GM19035 (cell line): Measurements from ENCODE around the gene NECAB3.

Experiments used
- ATAC-seq: cut with Tn5 transposase; IDR thresholded peaks from one replicate; pipeline ENCODE4 v1.9.1; 2021; ENCODE audit not compliant: unreplicated experiment

Gene NECAB3

GRCh38 chr20:33677991-33678702 lies 3.9 kb upstream of the NECAB3 start:
- ATAC-seq = no peak

- no peak for ATAC-seq
Observed at GRCh38 chr20:33676652-33677645, 2.7 kb upstream of the NECAB3 start.

DNA sequence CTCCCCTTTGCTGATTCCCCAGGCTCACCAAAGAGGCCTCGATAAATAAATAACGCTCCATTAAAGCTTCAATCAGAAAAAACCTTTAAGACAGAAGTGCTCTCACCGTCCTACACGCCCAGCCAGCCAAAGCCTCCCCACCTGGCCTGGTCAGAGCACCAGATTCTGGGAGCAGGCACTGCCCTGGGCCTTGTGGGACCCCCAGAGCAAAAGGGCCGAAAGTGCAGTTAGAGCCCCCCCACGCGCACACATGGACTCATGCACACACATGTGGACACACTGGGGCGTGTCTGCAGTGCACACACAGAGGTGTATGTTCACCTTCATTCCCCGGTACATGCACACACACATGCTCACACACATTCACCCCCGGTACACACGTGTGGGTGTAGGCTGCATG lies 1.9 kb upstream of the NECAB3 start:
- no peak for ATAC-seq

- no peak for ATAC-seq
Observed at GRCh38 chr20:33675136-33675959, 1.1 kb upstream of the NECAB3 start.

- no peak for ATAC-seq
Observed at GRCh38 chr20:33673410-33674293, 576 bp downstream of the NECAB3 start.

GRCh38 chr20:33673114-33673409 lies 1.2 kb downstream of the NECAB3 start:
- ATAC-seq = no peak

- no peak for ATAC-seq
Observed at GRCh38 chr20:33672426-33673113, 1.7 kb downstream of the NECAB3 start.

- no peak for ATAC-seq
Observed at GRCh38 chr20:33671573-33672288, 2.5 kb downstream of the NECAB3 start.

DNA sequence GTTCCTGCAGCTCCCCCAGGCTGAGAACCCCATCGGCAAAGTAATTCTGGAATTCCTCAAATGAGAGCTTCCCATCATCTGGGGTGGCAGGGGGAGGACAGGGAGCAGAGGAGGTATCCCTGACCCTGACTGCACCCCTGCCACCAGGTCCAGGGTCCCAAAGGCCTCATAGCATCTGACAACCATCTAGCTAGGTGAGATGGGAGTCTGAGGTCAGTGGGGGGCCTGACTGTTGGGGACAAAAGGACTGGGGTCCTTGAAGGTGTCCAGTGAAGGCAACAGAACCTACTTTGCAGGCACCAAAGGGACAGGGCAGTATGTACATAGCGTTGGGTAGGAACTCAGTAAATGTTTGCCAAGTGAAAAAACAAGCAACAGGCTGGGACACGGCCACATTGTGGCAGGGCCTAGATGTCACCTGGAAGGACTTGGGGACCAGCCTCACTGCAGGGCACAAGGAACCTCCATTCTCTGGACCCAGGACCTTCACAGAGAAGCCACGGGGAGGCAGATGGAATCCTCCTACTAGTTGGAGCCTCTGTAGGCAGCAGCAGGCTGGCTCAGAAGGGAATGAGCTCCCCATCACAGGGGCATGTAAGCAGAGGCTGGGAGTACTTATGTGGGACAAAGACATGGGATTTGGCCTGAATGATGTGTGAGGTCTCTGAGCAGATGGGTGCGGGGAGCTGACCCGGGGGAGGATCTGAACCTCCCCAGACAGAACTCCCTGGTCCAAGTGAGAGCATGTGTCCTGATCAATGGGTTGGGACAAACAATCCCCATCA lies 3.3 kb downstream of the NECAB3 start:
- no peak for ATAC-seq

GRCh38 chr20:33669873-33670640 lies 4.2 kb downstream of the NECAB3 start:
- no peak for ATAC-seq

DNA sequence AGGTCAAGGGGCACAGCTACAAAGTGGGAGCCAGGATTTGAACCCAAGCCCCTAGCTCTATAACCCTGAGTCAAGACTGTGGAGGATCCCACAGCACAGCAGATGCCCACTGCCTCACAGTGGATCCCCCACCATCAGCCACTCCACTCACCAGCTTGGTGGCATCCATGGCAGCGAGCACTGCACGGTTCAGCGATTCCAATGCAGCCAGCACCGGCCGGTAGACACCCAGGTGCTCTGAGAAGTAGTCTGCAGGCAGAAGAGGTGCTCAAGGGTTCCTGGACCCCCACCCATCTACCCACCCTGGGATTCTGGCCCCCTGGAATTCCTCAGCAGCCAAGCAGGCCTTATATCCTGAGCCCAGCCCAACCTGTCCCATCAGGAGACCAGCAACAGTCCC lies 5.0 kb downstream of the NECAB3 start:
- no peak for ATAC-seq

DNA sequence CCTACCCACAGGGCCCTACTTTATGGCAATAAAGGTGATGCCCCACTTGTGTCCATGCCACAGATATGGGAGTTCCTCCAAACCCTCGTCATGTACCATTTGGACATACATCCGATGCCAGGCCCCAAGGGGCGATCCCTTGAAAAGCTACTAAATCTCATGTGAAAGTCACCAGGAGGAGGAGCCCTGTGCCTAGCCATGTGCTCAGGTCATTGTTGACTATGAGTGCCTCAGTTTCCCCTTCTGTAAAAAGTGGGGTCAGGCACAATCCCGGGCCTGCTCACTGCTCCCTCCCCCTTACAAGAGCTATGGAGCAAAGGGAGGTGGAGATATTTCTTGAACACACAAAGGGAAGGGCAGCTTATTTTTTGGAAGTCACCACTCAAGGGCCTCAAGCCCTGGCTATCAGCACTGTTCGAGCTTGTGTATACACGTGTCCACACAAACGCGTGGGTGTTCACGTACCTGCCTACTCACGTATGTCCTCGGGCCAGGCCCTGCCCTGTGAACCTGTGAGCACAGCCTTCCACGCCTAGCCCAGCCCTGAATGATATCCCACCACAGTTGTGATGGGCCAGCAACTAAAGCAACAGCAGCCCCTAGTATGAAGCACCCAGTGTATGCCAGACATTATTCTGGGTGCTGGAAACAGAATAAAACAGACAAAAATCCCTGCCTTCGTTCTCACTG lies 5.6 kb downstream of the NECAB3 start:
- ATAC-seq = no peak

DNA sequence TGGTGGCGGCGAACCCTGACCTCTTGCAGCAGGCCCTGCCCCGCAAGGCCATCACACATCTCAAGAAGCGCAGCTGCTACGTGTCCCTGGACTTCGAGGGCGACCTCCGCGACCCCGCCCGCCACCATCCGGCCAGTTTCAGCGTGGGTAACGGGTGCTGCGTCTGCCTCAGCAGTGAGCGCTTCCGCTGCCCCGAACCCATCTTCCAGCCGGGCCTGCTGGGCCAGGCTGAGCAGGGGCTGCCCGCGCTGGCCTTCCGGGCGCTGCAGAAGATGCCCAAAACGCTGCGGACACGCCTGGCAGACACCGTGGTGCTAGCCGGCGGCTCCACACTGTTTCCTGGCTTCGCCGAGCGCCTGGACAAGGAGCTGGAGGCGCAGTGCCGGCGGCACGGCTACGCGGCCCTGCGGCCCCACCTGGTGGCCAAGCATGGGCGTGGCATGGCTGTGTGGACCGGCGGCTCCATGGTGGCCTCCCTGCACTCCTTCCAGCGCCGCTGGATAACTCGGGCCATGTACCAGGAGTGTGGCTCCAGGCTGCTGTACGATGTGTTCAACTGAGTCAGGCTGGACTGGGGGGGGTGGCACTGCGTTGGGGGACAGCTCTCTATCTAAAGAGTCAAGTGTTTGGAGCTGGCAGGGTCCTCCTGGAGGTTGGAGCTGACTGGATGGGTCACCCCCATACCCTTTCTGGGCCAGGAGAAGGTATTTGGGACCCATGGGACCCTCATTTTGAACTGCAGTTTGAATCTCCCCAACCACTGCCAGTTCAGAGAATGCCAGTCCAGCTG lies 6.4 kb downstream of the NECAB3 start:
- ATAC-seq = peak; percentile 42

- ATAC-seq = peak; percentile 20
Observed at GRCh38 chr20:33667245-33667675, 7.0 kb downstream of the NECAB3 start.

DNA sequence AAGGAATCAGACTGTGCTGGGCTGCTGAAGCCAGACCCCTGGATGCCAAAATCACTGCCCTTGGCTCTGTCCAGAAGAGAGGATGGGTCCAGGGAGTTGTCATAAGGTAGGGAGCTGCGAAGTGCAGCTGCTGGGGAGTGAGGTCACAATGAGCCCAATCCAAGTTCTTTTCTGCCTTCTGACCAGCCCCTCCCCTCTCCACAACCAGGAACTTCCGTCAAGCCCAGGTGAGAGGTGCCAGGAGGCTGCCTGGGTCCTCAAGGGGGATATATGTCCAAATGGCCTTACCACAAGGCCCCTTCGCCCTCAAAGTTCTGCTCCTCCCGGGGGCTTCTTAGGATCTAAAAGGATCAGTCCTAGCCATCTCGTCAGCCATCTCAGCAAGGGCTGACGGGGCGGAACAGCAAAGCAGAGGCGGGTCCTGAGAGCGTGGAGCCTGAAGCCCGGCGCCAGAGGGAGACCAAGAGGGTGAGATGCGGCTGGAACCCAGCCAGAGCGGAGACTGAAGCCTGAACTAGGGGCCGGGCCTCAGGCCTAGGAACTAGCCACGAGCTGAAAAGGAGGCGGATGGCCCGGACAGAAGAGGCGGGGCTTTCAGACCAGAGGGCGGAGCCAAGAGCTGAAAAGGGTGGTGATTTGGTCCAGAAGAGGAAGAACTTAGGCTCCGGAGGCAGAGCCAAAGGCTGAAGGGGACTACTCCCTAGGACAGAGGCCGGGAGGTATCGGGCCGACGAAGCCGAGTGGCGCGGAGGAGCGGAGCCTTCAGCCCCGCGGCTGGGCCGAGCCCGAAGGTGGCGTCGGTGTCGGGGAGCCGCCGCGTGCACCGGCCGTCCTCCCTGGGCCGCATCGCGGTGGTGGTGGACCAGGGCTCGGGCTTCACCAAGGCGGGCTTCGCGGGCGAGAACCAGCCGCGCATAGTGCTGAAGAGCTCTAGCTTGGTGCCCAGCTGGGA lies 7.7 kb downstream of the NECAB3 start, which contains the start of gene ACTL10:
ACTL10 (plus strand) TSS at position 651 of the 952 bp plus-strand sequence. CDS start 555 bp downstream, outside the sequence.
- ATAC-seq = peak; percentile 65
